Choroid plexus epithelial cell (primary cell): ENCODE data around the gene GPS2.

ENCODE experiments used
- DNase-seq: peaks from one replicate; pipeline ENCODE4 v3.0.0-alpha.2; 2010; ENCODE audit warnings: low read depth
- H3K4me3 ChIP-seq: 2 replicates; pipeline ENCODE4 v1.5.1; 2011; ENCODE audit warnings: low read depth, mild to moderate bottlenecking, control low read depth, low read length, moderate library complexity
- TF ChIP-seq, protein P1 (sequence below): conservative IDR thresholded peaks from 2 replicates; pipeline ENCODE4 v1.5.1; 2011; ENCODE audit warnings: low read depth, mild to moderate bottlenecking, control low read depth, inconsistent platforms, low read length, moderate library complexity

The GPS2 gene

DNA sequence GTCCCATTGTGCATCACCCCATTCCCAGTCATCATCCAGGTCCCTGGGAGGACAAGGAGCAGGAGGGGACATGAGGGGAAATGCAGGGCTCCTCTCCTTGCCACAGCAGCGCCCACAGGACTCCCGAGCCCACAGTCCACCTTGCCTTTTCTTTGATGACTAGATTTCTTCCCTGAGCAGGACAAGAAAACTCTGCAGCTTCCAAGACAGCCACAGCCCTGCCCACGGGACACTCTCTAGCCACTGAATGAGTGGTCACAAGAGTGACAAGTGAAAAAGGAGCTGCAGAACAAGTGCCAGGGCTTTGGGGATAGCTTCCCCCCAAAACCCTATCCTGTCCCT, 9.2 kb upstream of the GPS2 start:
- TF ChIP-seq, protein P1, sequence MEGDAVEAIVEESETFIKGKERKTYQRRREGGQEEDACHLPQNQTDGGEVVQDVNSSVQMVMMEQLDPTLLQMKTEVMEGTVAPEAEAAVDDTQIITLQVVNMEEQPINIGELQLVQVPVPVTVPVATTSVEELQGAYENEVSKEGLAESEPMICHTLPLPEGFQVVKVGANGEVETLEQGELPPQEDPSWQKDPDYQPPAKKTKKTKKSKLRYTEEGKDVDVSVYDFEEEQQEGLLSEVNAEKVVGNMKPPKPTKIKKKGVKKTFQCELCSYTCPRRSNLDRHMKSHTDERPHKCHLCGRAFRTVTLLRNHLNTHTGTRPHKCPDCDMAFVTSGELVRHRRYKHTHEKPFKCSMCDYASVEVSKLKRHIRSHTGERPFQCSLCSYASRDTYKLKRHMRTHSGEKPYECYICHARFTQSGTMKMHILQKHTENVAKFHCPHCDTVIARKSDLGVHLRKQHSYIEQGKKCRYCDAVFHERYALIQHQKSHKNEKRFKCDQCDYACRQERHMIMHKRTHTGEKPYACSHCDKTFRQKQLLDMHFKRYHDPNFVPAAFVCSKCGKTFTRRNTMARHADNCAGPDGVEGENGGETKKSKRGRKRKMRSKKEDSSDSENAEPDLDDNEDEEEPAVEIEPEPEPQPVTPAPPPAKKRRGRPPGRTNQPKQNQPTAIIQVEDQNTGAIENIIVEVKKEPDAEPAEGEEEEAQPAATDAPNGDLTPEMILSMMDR = no peak
- no peak for DNase-seq
- no peak overlapping the region for H3K4me3 ChIP-seq

- TF ChIP-seq, protein P1 = peak; percentile 90
These were observed 8.7 kb upstream of the GPS2 start for GRCh38 chr17:7323731-7324437.

GRCh38 chr17:7322520-7323194, 7.5 kb upstream of the GPS2 start:
- no peak overlapping the region for H3K4me3 ChIP-seq
- TF ChIP-seq, protein P1 = no peak
- no peak for DNase-seq

More at GRCh38 chr17:7323731-7324437, 8.7 kb upstream of the GPS2 start:
- H3K4me3 ChIP-seq = no peak overlapping the region
- peak; percentile 51 for DNase-seq

- no peak for DNase-seq
- H3K4me3 ChIP-seq = no peak overlapping the region
- TF ChIP-seq, protein P1 = no peak
These were observed 6.3 kb upstream of the GPS2 start for GRCh38 chr17:7321466-7321865.

GRCh38 chr17:7318121-7318860, 3.1 kb upstream of the GPS2 start:
- no peak overlapping the region for H3K4me3 ChIP-seq
- TF ChIP-seq, protein P1 = no peak
- DNase-seq = no peak

DNA sequence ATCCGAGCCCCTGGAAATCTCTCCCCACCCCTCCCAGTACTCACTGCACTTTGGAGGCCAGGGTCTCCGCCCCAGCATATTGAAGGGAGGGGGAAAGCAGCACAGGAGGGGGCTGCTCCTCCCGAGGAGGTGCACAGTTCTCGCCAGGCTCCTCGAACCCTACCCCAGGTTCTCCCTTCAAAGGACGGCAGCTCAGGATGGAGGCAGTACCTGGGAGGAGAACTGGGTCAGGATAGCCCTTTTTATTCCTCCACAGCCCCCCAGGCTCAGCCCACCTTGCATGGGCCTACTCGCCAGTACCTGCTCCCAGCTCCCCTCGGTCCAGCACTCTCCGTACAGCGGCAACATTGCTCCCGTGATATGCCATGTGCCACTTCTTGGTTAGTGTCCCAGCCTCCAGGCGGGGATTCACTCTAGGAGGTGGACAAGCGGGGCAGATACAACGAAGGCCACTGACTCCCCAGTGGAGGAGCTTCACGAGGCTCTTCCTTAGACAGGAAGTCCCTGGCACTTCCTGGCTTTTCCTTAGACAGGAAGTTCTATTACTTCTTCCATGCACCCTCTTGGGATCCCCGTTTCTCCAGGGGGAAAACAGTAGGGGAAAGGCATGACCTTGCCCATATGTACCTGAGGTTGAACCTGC, 2.1 kb upstream of the GPS2 start:
- no peak overlapping the region for H3K4me3 ChIP-seq
- DNase-seq = no peak
- TF ChIP-seq, protein P1 = no peak
